HTR-8/SVneo (cell line): Measurements from ENCODE around the gene TRIM2.
A peak's percentile ranks its signal among the peaks of the same experiment; 100 is the strongest.
"Not testable (repeated sequence)": the region's sequence is repeated elsewhere in the genome, so short reads cannot be mapped to it uniquely, and the experiment has no call there.

Source experiments
- DNase-seq: peaks from one replicate; pipeline ENCODE4 v3.0.0; 2011; ENCODE audit warnings: low spot score, mixed read lengths; ENCODE audit not compliant: insufficient read length
- FAIRE-seq: peaks from 2 replicates; lab custom pipeline; 2011; peaks lifted over from hg19 to GRCh38; lab: Jason Lieb, UNC

TRIM2 gene

GRCh38 chr4:153204247-153204671 is at the start of gene TRIM2:
Gene TRIM2 (plus strand): TSS chr4:153204443. CDS start chr4:153204531, 88 bp downstream.
- FAIRE-seq (no peak), DNase-seq (peak; percentile 36)

GRCh38 chr4:153155686-153156085 is 48.6 kb upstream of the TRIM2 start:
- DNase-seq = no peak
- FAIRE-seq = no peak

- no peak for DNase-seq
- FAIRE-seq = no peak
Measured at GRCh38 chr4:153156263-153156662, 48.0 kb upstream of the TRIM2 start.

- FAIRE-seq (no peak), DNase-seq (no peak)
Measured at GRCh38 chr4:153156721-153157120, 47.5 kb upstream of the TRIM2 start.

- DNase-seq = no peak
- FAIRE-seq = no peak
Measured at GRCh38 chr4:153159016-153159415, 45.2 kb upstream of the TRIM2 start.

- FAIRE-seq = peak; percentile 31
- no peak for DNase-seq
Measured at GRCh38 chr4:153159728-153160221, 44.5 kb upstream of the TRIM2 start.

- no peak for DNase-seq
Measured at GRCh38 chr4:153160821-153161220, 43.4 kb upstream of the TRIM2 start.

GRCh38 chr4:153161226-153161963 is 42.8 kb upstream of the TRIM2 start:
- FAIRE-seq (no peak), DNase-seq (no peak)

More at GRCh38 chr4:153160821-153161220, 43.4 kb upstream of the TRIM2 start:
- FAIRE-seq = no peak

GRCh38 chr4:153165236-153165635 is 39.0 kb upstream of the TRIM2 start:
- DNase-seq, FAIRE-seq: not testable (repeated sequence)

GRCh38 chr4:153166716-153167501 is 37.3 kb upstream of the TRIM2 start:
- DNase-seq (no peak), FAIRE-seq (no peak)

- DNase-seq = no peak
- FAIRE-seq = peak; percentile 9
Measured at GRCh38 chr4:153169776-153170175, 34.5 kb upstream of the TRIM2 start.

GRCh38 chr4:153170407-153170806 is 33.8 kb upstream of the TRIM2 start:
- DNase-seq = no peak
- FAIRE-seq = no peak

- FAIRE-seq = no peak
- DNase-seq = no peak
Measured at GRCh38 chr4:153174821-153175567, 29.2 kb upstream of the TRIM2 start.

GRCh38 chr4:153176938-153177337 is 27.3 kb upstream of the TRIM2 start:
- FAIRE-seq (no peak), DNase-seq (no peak)

GRCh38 chr4:153177841-153178240 is 26.4 kb upstream of the TRIM2 start:
- no peak for DNase-seq
- FAIRE-seq = no peak

- no peak for FAIRE-seq
- no peak for DNase-seq
Measured at GRCh38 chr4:153179100-153179499, 25.1 kb upstream of the TRIM2 start.

- no peak for DNase-seq
- FAIRE-seq = no peak
Measured at GRCh38 chr4:153181293-153181692, 22.9 kb upstream of the TRIM2 start.

- DNase-seq (no peak), FAIRE-seq (no peak)
Measured at GRCh38 chr4:153181700-153182099, 22.5 kb upstream of the TRIM2 start.

GRCh38 chr4:153183146-153183545 is 21.1 kb upstream of the TRIM2 start:
- FAIRE-seq = no peak

GRCh38 chr4:153185331-153185852 is 18.9 kb upstream of the TRIM2 start:
- no peak for FAIRE-seq
- DNase-seq = no peak

More at GRCh38 chr4:153183146-153183545, 21.1 kb upstream of the TRIM2 start:
- DNase-seq = no peak
